GM10266 (cell line): ENCODE data around the gene DPPA2.

Source experiments
- DNase-seq: peaks from one replicate; pipeline ENCODE4 v3.0.0; 2012; ENCODE audit errors: extremely low spot score
- CTCF ChIP-seq: IDR thresholded peaks from 2 replicates; pipeline ENCODE4 v1.5.1; 2012; ENCODE audit warnings: mild to moderate bottlenecking, low read depth; ENCODE audit not compliant: control insufficient read depth, insufficient read depth; ENCODE audit errors: missing control alignments

The DPPA2 gene

GRCh38 chr3:109325109-109325508, 8.8 kb upstream of the DPPA2 start:
- no peak for TF ChIP-seq CTCF
- DNase-seq, result no peak

DNA sequence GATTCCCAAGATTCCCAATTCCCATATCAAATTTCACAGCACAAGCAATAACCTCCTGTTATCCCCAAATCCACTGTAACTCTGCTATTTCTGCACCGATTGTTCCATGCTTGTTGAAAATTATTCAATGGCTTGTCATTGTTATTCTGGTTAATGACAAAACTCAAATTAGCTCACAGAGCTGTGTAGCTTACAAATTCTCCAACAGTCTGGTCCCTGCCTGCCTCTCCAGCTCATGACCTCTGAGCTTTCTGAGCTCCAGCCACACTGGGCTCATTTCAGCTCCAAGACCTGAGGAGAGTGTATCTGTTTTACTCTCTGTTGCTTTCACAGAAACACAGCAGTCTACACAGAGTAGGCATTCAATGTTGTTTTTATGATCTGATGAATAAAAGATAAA, 3.3 kb downstream of the DPPA2 start:
- TF ChIP-seq CTCF, result no peak

DNA sequence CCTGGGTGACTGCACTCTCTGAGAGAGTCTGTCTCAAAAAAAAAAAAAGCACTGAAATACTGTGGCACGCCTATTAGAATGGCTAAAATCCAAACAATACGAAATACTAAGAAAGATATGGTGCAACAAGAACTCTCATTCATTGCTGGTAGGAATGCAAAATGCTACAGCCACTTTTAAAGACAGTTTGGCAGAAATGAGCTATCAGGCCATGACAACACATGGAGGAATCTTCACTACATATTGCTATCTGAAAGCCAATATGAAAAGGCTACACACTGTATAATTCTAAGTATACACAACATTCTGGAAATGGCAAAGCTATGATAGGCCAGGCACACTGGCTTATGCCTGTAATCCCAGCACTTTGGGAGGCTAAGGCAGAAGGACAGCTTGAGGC, 18.8 kb downstream of the DPPA2 start:
- DNase-seq, result no peak
- no peak for TF ChIP-seq CTCF

More for the DNA sequence above, 3.3 kb downstream of the DPPA2 start:
- DNase-seq, result no peak

- no peak for TF ChIP-seq CTCF
- no peak for DNase-seq
These were observed 32.2 kb downstream of the DPPA2 start for GRCh38 chr3:109284071-109284470.

- no peak for TF ChIP-seq CTCF
- DNase-seq, result no peak
These were observed 37.8 kb downstream of the DPPA2 start for GRCh38 chr3:109278546-109278945.

DNA sequence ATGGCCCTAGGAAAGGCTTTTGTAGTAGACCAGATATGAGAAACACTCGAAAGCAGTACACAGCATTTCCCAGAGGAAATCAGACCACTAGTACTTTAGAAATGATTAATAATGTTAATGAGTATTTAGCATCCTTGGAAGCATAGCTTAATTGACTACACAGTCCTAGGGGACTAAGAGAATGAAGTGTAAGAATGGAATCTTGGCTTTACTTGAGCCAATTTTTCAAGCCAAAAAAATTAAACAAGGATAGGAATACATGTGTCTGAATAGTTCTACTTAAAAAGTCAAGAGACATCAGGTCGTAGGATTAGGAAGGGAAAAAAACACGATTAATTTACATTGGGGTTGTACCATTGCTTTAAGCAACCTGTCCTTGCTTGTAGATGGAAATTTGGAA, 38.2 kb downstream of the DPPA2 start:
- no peak for TF ChIP-seq CTCF

GRCh38 chr3:109275702-109276293, 40.5 kb downstream of the DPPA2 start:
- TF ChIP-seq CTCF, result peak; percentile 33
- DNase-seq, result peak; percentile 12

More for the DNA sequence above, 38.2 kb downstream of the DPPA2 start:
- no peak for DNase-seq
